H1 (cell line): ENCODE results near the gene PLA2G10. TPM values are rescaled to one million over a fixed set of nuclear protein-coding genes. Genes with fewer than 3 reads are reported as not detected.

Experiments
- CTCF ChIA-PET: fragments of 300-600 bp; sonication (Branson Sonifier 250); formaldehyde crosslinking; loops from one replicate; lab custom pipeline; 2021; ENCODE audit not compliant: partially characterized antibody; lab: Charles Lee
- POLR2A ChIA-PET: fragments of 300-600 bp; sonication (Branson Sonifier 250); formaldehyde crosslinking; loops from one replicate; lab custom pipeline; 2021; ENCODE audit warnings: inconsistent platforms; ENCODE audit not compliant: partially characterized antibody; lab: Charles Lee
- DNase-seq, 2 experiments: peaks; one replicate each; pipeline versions ENCODE4 v3.0.0 to v3.0.0-alpha.2; 2010 to 2022; ENCODE audit warnings: low spot score in 2 of 2, low read depth in 1 of 2, mixed read lengths in 1 of 2
- FAIRE-seq: peaks from 2 replicates; lab custom pipeline; 2011; peaks lifted over from hg19 to GRCh38; lab: Jason Lieb, UNC
- H2AFZ ChIP-seq: 2 replicates; pipeline ENCODE4 v1.8.1; 2012; ENCODE audit warnings: low read length, inconsistent platforms
- H2AK5ac ChIP-seq: 2 replicates; pipeline ENCODE4 v1.6.1; 2013; ENCODE audit warnings: low read depth, low read length
- H2BK120ac ChIP-seq: replicated peaks from 2 replicates; pipeline ENCODE3; 2013; ENCODE audit warnings: low read depth, low read length, inconsistent platforms
- H2BK12ac ChIP-seq: 2 replicates; pipeline ENCODE4 v1.6.1; 2013; ENCODE audit warnings: low read depth, low read length
- H2BK15ac ChIP-seq: 2 replicates; pipeline ENCODE4 v1.6.1; 2013; ENCODE audit warnings: low read length
- H2BK20ac ChIP-seq: 2 replicates; pipeline ENCODE4 v1.6.1; 2013; ENCODE audit warnings: low read length
- H2BK5ac ChIP-seq: 2 replicates; pipeline ENCODE4 v1.6.1; 2013; ENCODE audit warnings: low read depth, low read length
- H3K14ac ChIP-seq: 2 replicates; pipeline ENCODE4 v1.6.1; 2013; ENCODE audit warnings: inconsistent platforms; ENCODE audit not compliant: insufficient read length
- H3K18ac ChIP-seq: 2 replicates; pipeline ENCODE4 v1.6.1; 2013; ENCODE audit warnings: low read length; ENCODE audit errors: extremely low read depth
- H3K23ac ChIP-seq: 2 replicates; pipeline ENCODE4 v1.6.1; 2013; ENCODE audit warnings: inconsistent platforms; ENCODE audit not compliant: insufficient read length
- H3K23me2 ChIP-seq: 2 replicates; pipeline ENCODE4 v1.6.1; 2013; ENCODE audit warnings: low read depth, low read length
- H3K27ac ChIP-seq: 2 replicates; pipeline ENCODE4 v1.6.1; 2011; ENCODE audit warnings: low read depth, low read length, inconsistent platforms
- H3K27me3 ChIP-seq, 4 experiments: replicated peaks in 1 of 4; 1 replicate in 1 of 4; 2 replicates in 3 of 4; pipeline versions ENCODE4 v1.6.1 to v1.8.1; 2011 to 2013; ENCODE audit warnings: low read length in 3 of 4, mild to moderate bottlenecking in 3 of 4, inconsistent platforms in 2 of 4, mixed read lengths in 2 of 4, moderate library complexity in 1 of 4; ENCODE audit not compliant: control insufficient read depth in 3 of 4, insufficient read depth in 3 of 4; ENCODE audit errors: extremely low read depth in 1 of 4
- H3K36me3 ChIP-seq, 4 experiments: 2 replicates each; pipeline versions ENCODE4 v1.6.1 to v1.8.1; 2011 to 2013; ENCODE audit warnings: mild to moderate bottlenecking in 4 of 4, low read length in 3 of 4, moderate library complexity in 2 of 4, control low read depth in 1 of 4, inconsistent platforms in 1 of 4; ENCODE audit not compliant: insufficient read depth in 4 of 4, control insufficient read depth in 2 of 4
- H3K4ac ChIP-seq: replicated peaks from 2 replicates; pipeline ENCODE3; 2013; ENCODE audit warnings: low read length, low read depth, mixed read lengths, inconsistent platforms; ENCODE audit not compliant: insufficient read length
- H3K4me1 ChIP-seq, 4 experiments: replicated peaks in 1 of 4; 1 replicate in 1 of 4; 2 replicates in 3 of 4; pipeline versions ENCODE4 v1.6.1 to v1.8.1; 2011 to 2013; ENCODE audit warnings: low read length in 3 of 4, inconsistent platforms in 2 of 4, mixed read lengths in 1 of 4; ENCODE audit not compliant: insufficient read depth in 4 of 4, control insufficient read depth in 3 of 4
- H3K4me2 ChIP-seq, 2 experiments: 2 replicates each; pipeline versions ENCODE4 v1.6.1 to v1.8.1; 2011 to 2013; ENCODE audit warnings: low read depth in 2 of 2, low read length in 2 of 2, control low read depth in 1 of 2, inconsistent platforms in 1 of 2, mild to moderate bottlenecking in 1 of 2; ENCODE audit not compliant: insufficient read depth in 1 of 2
- H3K4me3 ChIP-seq, 4 experiments: fragments of 200-600, 300-600 bp in 1 of 4; sonication (generic), shearing (Covaris generic), sonication (Bioruptor Twin) in 1 of 4; 2 replicates each; pipeline versions ENCODE4 v1.5.1 to v1.8.1; 2011 to 2016; ENCODE audit warnings: low read length in 4 of 4, low read depth in 3 of 4, control low read depth in 2 of 4, inconsistent platforms in 2 of 4, mild to moderate bottlenecking in 2 of 4, mixed read lengths in 1 of 4, moderate library complexity in 1 of 4; ENCODE audit not compliant: insufficient read depth in 2 of 4; ENCODE audit errors: extremely low read depth in 1 of 4
- H3K56ac ChIP-seq: replicated peaks from 2 replicates; pipeline ENCODE3; 2013; ENCODE audit warnings: low read depth, mild to moderate bottlenecking, mixed read lengths, low read length, inconsistent platforms; ENCODE audit not compliant: insufficient read length
- H3K79me1 ChIP-seq: 2 replicates; pipeline ENCODE4 v1.6.1; 2013; ENCODE audit warnings: low read depth, low read length, control low read depth
- H3K79me2 ChIP-seq, 2 experiments: 2 replicates each; pipeline versions ENCODE4 v1.6.1 to v1.8.1; 2012 to 2013; ENCODE audit warnings: low read length in 2 of 2, mild to moderate bottlenecking in 2 of 2, inconsistent platforms in 1 of 2; ENCODE audit not compliant: insufficient read depth in 2 of 2, control insufficient read depth in 1 of 2
- H3K9ac ChIP-seq, 4 experiments: replicated peaks in 1 of 4; 1 replicate in 1 of 4; 2 replicates in 3 of 4; pipeline versions ENCODE4 v1.6.1 to v1.8.1; 2011 to 2013; ENCODE audit warnings: low read depth in 3 of 4, low read length in 3 of 4, control low read depth in 2 of 4, mild to moderate bottlenecking in 2 of 4, moderate library complexity in 2 of 4, inconsistent platforms in 1 of 4; ENCODE audit errors: extremely low read depth in 1 of 4
- H3K9me3 ChIP-seq, 2 experiments: 2 replicates each; pipeline versions ENCODE4 v1.6.1 to v1.8.1; 2012 to 2013; ENCODE audit warnings: mild to moderate bottlenecking in 2 of 2, moderate library complexity in 2 of 2, control low read depth in 1 of 2, inconsistent platforms in 1 of 2, low read depth in 1 of 2, low read length in 1 of 2, mixed read lengths in 1 of 2; ENCODE audit not compliant: insufficient read depth in 2 of 2
- H4K20me1 ChIP-seq, 2 experiments: replicated peaks in 1 of 2; 2 replicates each; pipeline versions ENCODE3 to v1.8.1; 2011 to 2013; ENCODE audit warnings: inconsistent platforms in 2 of 2, low read length in 2 of 2, mild to moderate bottlenecking in 1 of 2; ENCODE audit not compliant: insufficient read depth in 2 of 2, control insufficient read depth in 1 of 2
- H4K5ac ChIP-seq: 2 replicates; pipeline ENCODE4 v1.6.1; 2013; ENCODE audit warnings: low read length, low read depth, mixed read lengths, inconsistent platforms; ENCODE audit not compliant: insufficient read length
- H4K8ac ChIP-seq: 2 replicates; pipeline ENCODE4 v1.8.0; 2013; ENCODE audit warnings: mild to moderate bottlenecking, moderate library complexity, low read length, inconsistent platforms; ENCODE audit not compliant: insufficient read depth; ENCODE audit errors: extremely low read depth
- H4K91ac ChIP-seq: replicated peaks from 2 replicates; pipeline ENCODE3; 2013; ENCODE audit warnings: low read length, mixed read lengths, inconsistent platforms; ENCODE audit not compliant: insufficient read length
- ASH2L ChIP-seq: fragments of 200-600, 300-600 bp; sonication (generic); IDR thresholded peaks from one replicate; pipeline ENCODE4 v1.7.1; 2017; ENCODE audit warnings: low read length
- ATF3 ChIP-seq: IDR thresholded peaks from 2 replicates; pipeline ENCODE4 v1.6.1; 2011; ENCODE audit warnings: low read depth, mild to moderate bottlenecking, low read length; ENCODE audit not compliant: insufficient read depth
- BRCA1 ChIP-seq: IDR thresholded peaks from 2 replicates; pipeline ENCODE4 v1.6.1; 2012; ENCODE audit warnings: low read depth, low read length, improper control_type of control experiment
- CTCF ChIP-seq, 3 experiments: IDR thresholded peaks; 1 replicate in 2 of 3; 2 replicates in 1 of 3; pipeline versions ENCODE4 v1.5.1 to v1.6.1; 2011; ENCODE audit warnings: low read length in 3 of 3, mild to moderate bottlenecking in 3 of 3, inconsistent platforms in 2 of 3, low read depth in 1 of 3, moderate library complexity in 1 of 3; ENCODE audit not compliant: insufficient read depth in 1 of 3; ENCODE audit errors: control extremely low read depth in 1 of 3
- EP300 ChIP-seq, 2 experiments: IDR thresholded peaks; 1 replicate in 1 of 2; 2 replicates in 1 of 2; pipeline ENCODE4 v1.6.1; 2011 to 2012; ENCODE audit warnings: low read depth in 2 of 2, low read length in 2 of 2, mild to moderate bottlenecking in 2 of 2, borderline replicate concordance in 1 of 2, inconsistent platforms in 1 of 2, moderate library complexity in 1 of 2
- JUND ChIP-seq: IDR thresholded peaks from 2 replicates; pipeline ENCODE4 v1.6.1; 2011; ENCODE audit warnings: mild to moderate bottlenecking, improper control_type of control experiment, low read length
- KDM1A ChIP-seq: fragments of 200-600, 300-600 bp; sonication (generic); IDR thresholded peaks from 2 replicates; pipeline ENCODE4 v1.7.1; 2016; ENCODE audit warnings: mild to moderate bottlenecking, low read length, borderline replicate concordance
- KDM5A ChIP-seq: fragments of 200-600 bp; IDR thresholded peaks from 2 replicates; pipeline ENCODE4 v1.7.1; 2012; ENCODE audit warnings: mild to moderate bottlenecking, low read length, inconsistent platforms, mixed read lengths
- RAD21 ChIP-seq, 2 experiments: IDR thresholded peaks in 1 of 2; conservative IDR thresholded peaks in 1 of 2; 2 replicates each; pipeline ENCODE4 v1.6.1; 2011; ENCODE audit warnings: low read depth in 2 of 2, low read length in 2 of 2, improper control_type of control experiment in 1 of 2, inconsistent platforms in 1 of 2, mild to moderate bottlenecking in 1 of 2, moderate library complexity in 1 of 2
- SIRT6 ChIP-seq: IDR thresholded peaks from one replicate; pipeline ENCODE4 v1.7.1; 2012; ENCODE audit warnings: low read length, inconsistent platforms
- YY1 ChIP-seq: IDR thresholded peaks from 2 replicates; pipeline ENCODE4 v1.6.1; 2011; ENCODE audit warnings: low read depth, mild to moderate bottlenecking, low read length
- WGBS, 2 experiments: shearing (Covaris generic) in 1 of 2; methylation state at CpG; one replicate each; pipeline versions ENCODE4 v1.1.6 to v1.1.7; 2013 to 2015; ENCODE audit warnings: low lambda C conversion rate in 2 of 2, mixed read lengths in 2 of 2, inconsistent platforms in 1 of 2, low coverage in 1 of 2, missing lambda C conversion rate in 1 of 2; ENCODE audit not compliant: insufficient replicate concordance in 2 of 2, insufficient coverage in 1 of 2, insufficient read length in 1 of 2; ENCODE audit errors: extremely low coverage in 1 of 2, missing lambda C conversion rate in 1 of 2; 5-methylcytosine and 5-hydroxymethylcytosine counted together
- polyA plus RNA-seq, 7 experiments: library from polyadenylated mRNA; depleted of rRNA in 3 of 7; stranded (reverse) in 5 of 7; unstranded in 2 of 7; fragments of >200 nt in 5 of 7; fragments of 200-250 nt in 2 of 7; gene quantifications; 1 replicate in 5 of 7; 2 replicates in 1 of 7; 4 replicates in 1 of 7; pipeline versions ENCODE4 v1.2.1 to v1.2.3, GENCODE V29; 2011 to 2013; ENCODE audit warnings: missing spikeins in 2 of 7, mixed read lengths in 2 of 7
- total RNA-seq: library from RNA; stranded (reverse); fragmentation: NEBNext Ultra II Directional; extraction: Animal tissue kit (Norgen Biotek cat#: 25700); gene quantifications from 2 replicates; pipeline ENCODE4 v1.2.1, GENCODE V29; 2021

The PLA2G10 gene
- total and polyA plus RNA-seq, 2 of the 8 experiments (the other 6 are each of a cell fraction or from before 2014, with no cell fraction given): 0.60 to 2.2 TPM

GRCh38 chr16:14650629-14651028 lies 43.5 kb downstream of the PLA2G10 start:
- WGBS, 2 experiments: 94% methylated on average over 6 of the region's 6 CpGs; no CpG with 5 or more reads in 1 of the 2 experiments
- Histone ChIP-seq H3K36me3 (peaks cover 22 to 88% (median 51%) of the 10 kb centered on the region in 4 experiments), H3K23me2 (no peaks in the 10 kb centered on the region), H3K56ac (no peak overlapping the region), H3K23ac (no peak overlapping the region), H2BK5ac (no peak overlapping the region), H2BK20ac (no peak overlapping the region), H4K20me1 (peaks cover 0 to 1% of the 10 kb centered on the region in 2 experiments), H3K4me3 (no peak overlapping the region), H4K91ac (no peak overlapping the region), H3K4me1 (no peaks in the 10 kb centered on the region), H3K18ac (no peak overlapping the region), H3K14ac (no peak overlapping the region), H3K9ac (no peak overlapping the region), H2BK15ac (no peak overlapping the region), H4K8ac (no peak overlapping the region), H2AFZ (no peak overlapping the region), H3K27me3 (no peaks in the 10 kb centered on the region), H3K4me2 (no peak overlapping the region), H3K27ac (no peak overlapping the region), H2BK120ac (no peak overlapping the region), H3K79me1 (no peaks in the 10 kb centered on the region), H2AK5ac (no peak overlapping the region), H2BK12ac (no peak overlapping the region), H4K5ac (no peak overlapping the region), H3K9me3 (no peaks in the 10 kb centered on the region), H3K4ac (no peak overlapping the region), H3K79me2 (peaks cover 0 to 2% of the 10 kb centered on the region in 2 experiments; a peak in 2 of 4 replicates)
- POLR2A ChIA-PET: interaction anchor here (1.2 to 2.7 kb wide), 3 partner anchors 10 to 20 kb away, joined by 5 to 18 read pairs (median 5); no protein-coding TSS in a partner anchor
- CTCF ChIA-PET: no interaction called here
- FAIRE-seq (no peak), DNase-seq (no peak)
- TF ChIP-seq JUND: no peak
- TF ChIP-seq SIRT6: no peak
- TF ChIP-seq KDM5A: no peak
- TF ChIP-seq KDM1A: no peak
- no peak for TF ChIP-seq YY1
- no peak for TF ChIP-seq ATF3
- no peak for TF ChIP-seq RAD21 (IDR thresholded peaks at IDR 0.05 in 1 of 2, conservative IDR thresholded peaks at IDR 0.05 in 1 of 2; ENCODE audit: low read depth in 2 of 2, low read length in 2 of 2)
- no peak for TF ChIP-seq CTCF (IDR thresholded peaks at IDR 0.05; ENCODE audit: control extremely low read depth in 1 of 3, insufficient read depth in 1 of 3, low read depth in 1 of 3, low read length in 3 of 3)
- no peak for TF ChIP-seq ASH2L
- no peak for TF ChIP-seq BRCA1
- TF ChIP-seq EP300 (IDR thresholded peaks at IDR 0.05; ENCODE audit: borderline replicate concordance in 1 of 2, low read depth in 2 of 2, low read length in 2 of 2): no peak
